ENCODE results near the gene ZNF816.
A peak's percentile ranks its signal among the peaks of the same experiment; 100 is the strongest.
"Not testable (repeated sequence)": the region's sequence is repeated elsewhere in the genome, so short reads cannot be mapped to it uniquely, and the experiment has no call there.

Gene ZNF816

GRCh38 chr19:52962394-52963246 lies at the start of gene ZNF816:
Gene ZNF816 (minus strand): TSS chr19:52962881. CDS start chr19:52956089, 6,792 bp downstream.
- DNase-seq (ENCODE audit: low read depth) = peak; percentile 81

- no peak for DNase-seq (ENCODE audit: low read depth)
Measured at GRCh38 chr19:53012006-53012405, 49.3 kb upstream of the ZNF816 start.

GRCh38 chr19:53010494-53010893 lies 47.8 kb upstream of the ZNF816 start:
- no peak for DNase-seq (ENCODE audit: low read depth)

- DNase-seq (ENCODE audit: low read depth) = no peak
Measured at GRCh38 chr19:53008061-53008778, 45.5 kb upstream of the ZNF816 start.

- no peak for DNase-seq (ENCODE audit: low read depth)
Measured at GRCh38 chr19:53007606-53008005, 44.9 kb upstream of the ZNF816 start.

- no peak for DNase-seq (ENCODE audit: low read depth)
Measured at GRCh38 chr19:53007200-53007599, 44.5 kb upstream of the ZNF816 start.

- DNase-seq (ENCODE audit: low read depth) = no peak
Measured at GRCh38 chr19:53004242-53004641, 41.6 kb upstream of the ZNF816 start.

GRCh38 chr19:53002479-53002878 lies 39.8 kb upstream of the ZNF816 start:
- no peak for DNase-seq (ENCODE audit: low read depth)

GRCh38 chr19:52997975-52998374 lies 35.3 kb upstream of the ZNF816 start:
- no peak for DNase-seq (ENCODE audit: low read depth)

- no peak for DNase-seq (ENCODE audit: low read depth)
Measured at GRCh38 chr19:52995711-52996110, 33.0 kb upstream of the ZNF816 start.

- DNase-seq (ENCODE audit: low read depth) = peak; percentile 47
Measured at GRCh38 chr19:52993342-52994178, 30.9 kb upstream of the ZNF816 start.

GRCh38 chr19:52992109-52993004 lies 29.7 kb upstream of the ZNF816 start:
- DNase-seq (ENCODE audit: low read depth) = no peak

GRCh38 chr19:52991484-52991883 lies 28.8 kb upstream of the ZNF816 start:
- no peak for DNase-seq (ENCODE audit: low read depth)

GRCh38 chr19:52990759-52991418 lies 28.2 kb upstream of the ZNF816 start:
- DNase-seq (ENCODE audit: low read depth) = no peak

GRCh38 chr19:52988506-52988905 lies 25.8 kb upstream of the ZNF816 start:
- DNase-seq (ENCODE audit: low read depth) = no peak

- no peak for DNase-seq (ENCODE audit: low read depth)
Measured at GRCh38 chr19:52987221-52987620, 24.5 kb upstream of the ZNF816 start.

GRCh38 chr19:52983167-52983566 lies 20.5 kb upstream of the ZNF816 start:
- not testable (repeated sequence) for DNase-seq (ENCODE audit: low read depth)

- DNase-seq (ENCODE audit: low read depth) = no peak
Measured at GRCh38 chr19:52981329-52981728, 18.6 kb upstream of the ZNF816 start.

GRCh38 chr19:52967772-52968171 lies 5.1 kb upstream of the ZNF816 start:
- no peak for DNase-seq (ENCODE audit: low read depth)

- no peak for DNase-seq (ENCODE audit: low read depth)
Measured at GRCh38 chr19:52963247-52963618, 552 bp upstream of the ZNF816 start.

- DNase-seq (ENCODE audit: low read depth) = no peak
Measured at GRCh38 chr19:52961981-52962380, 700 bp downstream of the ZNF816 start.
